Esophagus squamous epithelium (tissue), 4 donors: Measurements from ENCODE around the gene FAM78A.

ENCODE experiments used
- CTCF ChIP-seq, 6 experiments: fragments of 450-650 bp in 4 of 6; fragments of 200-600 bp in 2 of 6; sonication (generic) in 2 of 6; IDR thresholded peaks; one replicate each; pipeline ENCODE4 v1.5.1; 2016 to 2019; ENCODE audit warnings: antibody characterized with exemption in 6 of 6, mild to moderate bottlenecking in 4 of 6, moderate library complexity in 4 of 6
- POLR2A ChIP-seq, 4 donors: fragments of 450-650 bp; IDR thresholded peaks; one replicate each; pipeline ENCODE4 v1.6.1; 2017; ENCODE audit warnings: antibody characterized with exemption in 4 of 4, mild to moderate bottlenecking in 4 of 4, moderate library complexity in 3 of 4

GRCh38 chr9:131220485-131220884 lies 55.8 kb downstream of the FAM78A start:
- TF ChIP-seq CTCF (IDR thresholded peaks at IDR 0.05) = no peak
- no peak for TF ChIP-seq POLR2A (IDR thresholded peaks at IDR 0.05)
